ENCODE results near the gene SPSB4. TPM values are rescaled to one million over a fixed set of nuclear protein-coding genes. Genes with fewer than 3 reads are reported as not detected.
A peak's percentile ranks its signal among the peaks of the same experiment; 100 is the strongest.

SPSB4 gene
- total and polyA plus RNA-seq, 8 donors = 2.6 to 20.2 (median 11.1) TPM

- no peak for DNase-seq
- intact Hi-C loops (cut with DNase I) = loop anchor here in 1 of 3 donors (10.0 kb wide), 1 partner anchor 49 kb away; the partner anchor contains the start of gene SPSB4
- no peaks in the 10 kb centered on the region for H3K9me3 ChIP-seq
- no peaks in the 10 kb centered on the region for H3K27me3 ChIP-seq
- no peak for TF ChIP-seq CTCF (IDR thresholded peaks at IDR 0.05)
- no peak overlapping the region for H3K4me3 ChIP-seq
- H3K36me3 ChIP-seq = no peaks in the 10 kb centered on the region
- peaks cover 12 to 16% (median 16%) of the 10 kb centered on the region in 3 donors for H3K4me1 ChIP-seq
- 78 to 82% methylated on average over 4 of the region's 4 CpGs for WGBS, 2 donors
- no peak for ATAC-seq
- H3K27ac ChIP-seq = peak overlapping the region in 3 of 4 donors; percentile 8 to 46 (median 45)
- FAIRE-seq = no peak
These were observed 52.4 kb downstream of the SPSB4 start for GRCh38 chr3:141103503-141103902.

- intact Hi-C loops (cut with DNase I) = loop anchor here in 1 of 3 donors (10.0 kb wide), 1 partner anchor 49 kb away; the partner anchor contains the start of gene SPSB4
- no peak for FAIRE-seq
- Histone ChIP-seq H3K36me3 (no peaks in the 10 kb centered on the region), H3K27ac (peak overlapping the region; percentile 9 to 52 (median 46)), H3K9me3 (no peaks in the 10 kb centered on the region), H3K4me3 (no peak overlapping the region), H3K4me1 (peaks cover 12 to 16% (median 16%) of the 10 kb centered on the region in 3 donors), H3K27me3 (no peaks in the 10 kb centered on the region)
- peak; percentile 82 to 94 (median 86) for DNase-seq
- WGBS, 2 donors = 32 to 35% methylated on average over 12 of the region's 12 CpGs
- ATAC-seq = peak; percentile 92 to 96 (median 93)
- TF ChIP-seq CTCF (IDR thresholded peaks at IDR 0.05) = no peak
These were observed 53.1 kb downstream of the SPSB4 start for GRCh38 chr3:141104151-141104821.

GRCh38 chr3:141105828-141106628 lies 54.9 kb downstream of the SPSB4 start:
- H3K9me3 ChIP-seq = no peaks in the 10 kb centered on the region
- H3K27ac ChIP-seq = no peak overlapping the region
- TF ChIP-seq CTCF (IDR thresholded peaks at IDR 0.05) = peak; percentile 43 to 69 (median 56)
- peak; percentile 30 to 66 (median 48) for ATAC-seq
- FAIRE-seq = peak; percentile 93
- intact Hi-C loops (cut with DNase I) = loop anchor here in 2 of 3 donors (5.0 to 10.0 kb wide), 2 partner anchors 51 to 89 kb away; partner anchors contain the start of gene SPSB4 (in 1 of the 2)
- no peaks in the 10 kb centered on the region for H3K27me3 ChIP-seq
- peak in 4 of 6 donors; percentile 46 to 76 (median 65) for DNase-seq
- no peaks in the 10 kb centered on the region for H3K36me3 ChIP-seq
- WGBS, 2 donors = 48 to 50% methylated on average over 7 of the region's 7 CpGs
- peaks cover 12 to 16% (median 16%) of the 10 kb centered on the region in 3 donors for H3K4me1 ChIP-seq
- H3K4me3 ChIP-seq = no peak overlapping the region

GRCh38 chr3:141106842-141107241 lies 55.7 kb downstream of the SPSB4 start:
- TF ChIP-seq CTCF (IDR thresholded peaks at IDR 0.05) = no peak
- Histone ChIP-seq H3K4me1 (peaks cover 12 to 16% (median 16%) of the 10 kb centered on the region in 3 donors), H3K27me3 (no peaks in the 10 kb centered on the region), H3K9me3 (no peaks in the 10 kb centered on the region), H3K4me3 (no peak overlapping the region), H3K27ac (no peak overlapping the region), H3K36me3 (no peaks in the 10 kb centered on the region)
- WGBS, 2 donors = 94 to 98% methylated on average over 2 of the region's 2 CpGs
- intact Hi-C loops (cut with DNase I) = loop anchor here in 2 of 3 donors (5.0 to 10.0 kb wide), 2 partner anchors 52 to 90 kb away; partner anchors contain the start of gene SPSB4 (in 1 of the 2)
- DNase-seq = no peak
- ATAC-seq = no peak
- no peak for FAIRE-seq

Measured in pancreas (tissue), 10 donors.